ENCODE measurements around the gene AGPAT3.
A peak's percentile ranks its signal among the peaks of the same experiment; 100 is the strongest.
"Not testable (repeated sequence)": the region's sequence is repeated elsewhere in the genome, so short reads cannot be mapped to it uniquely, and the experiment has no call there.

AGPAT3 gene

GRCh38 chr21:43864962-43865539 lies at the start of gene AGPAT3:
AGPAT3 (plus strand) TSS chr21:43865223; CDS start chr21:43959682, 94,459 bp downstream.
- DNase-seq = no peak

GRCh38 chr21:43815991-43816390 lies 49.0 kb upstream of the AGPAT3 start:
- no peak for DNase-seq

GRCh38 chr21:43816611-43817071 lies 48.4 kb upstream of the AGPAT3 start:
- DNase-seq = no peak

- no peak for DNase-seq
These were observed 47.6 kb upstream of the AGPAT3 start for GRCh38 chr21:43817157-43818086.

- no peak for DNase-seq
These were observed 46.3 kb upstream of the AGPAT3 start for GRCh38 chr21:43818685-43819084.

- DNase-seq = no peak
These were observed 45.3 kb upstream of the AGPAT3 start for GRCh38 chr21:43819511-43820405.

- no peak for DNase-seq
These were observed 44.6 kb upstream of the AGPAT3 start for GRCh38 chr21:43820466-43820865.

- not testable (repeated sequence) for DNase-seq
These were observed 42.9 kb upstream of the AGPAT3 start for GRCh38 chr21:43822166-43822565.

- not testable (repeated sequence) for DNase-seq
These were observed 42.3 kb upstream of the AGPAT3 start for GRCh38 chr21:43822741-43823140.

GRCh38 chr21:43824333-43825241 lies 40.4 kb upstream of the AGPAT3 start:
- DNase-seq = no peak

- no peak for DNase-seq
These were observed 39.6 kb upstream of the AGPAT3 start for GRCh38 chr21:43825242-43825935.

- DNase-seq = peak; percentile 43
These were observed 38.9 kb upstream of the AGPAT3 start for GRCh38 chr21:43825936-43826622.

- DNase-seq = no peak
These were observed 38.4 kb upstream of the AGPAT3 start for GRCh38 chr21:43826623-43826974.

GRCh38 chr21:43827015-43827611 lies 37.9 kb upstream of the AGPAT3 start:
- no peak for DNase-seq

- no peak for DNase-seq
These were observed 35.9 kb upstream of the AGPAT3 start for GRCh38 chr21:43829161-43829560.

- no peak for DNase-seq
These were observed 35.4 kb upstream of the AGPAT3 start for GRCh38 chr21:43829575-43830119.

GRCh38 chr21:43832158-43832550 lies 32.9 kb upstream of the AGPAT3 start:
- no peak for DNase-seq

GRCh38 chr21:43832648-43833047 lies 32.4 kb upstream of the AGPAT3 start:
- no peak for DNase-seq

GRCh38 chr21:43834146-43834905 lies 30.7 kb upstream of the AGPAT3 start:
- no peak for DNase-seq

Measured in NCI-H526 treated with DMSO at 0.1 percent for 48 hours (cell line).